Osteoblast (primary cell): Measurements from ENCODE around the gene ABCD1. TPM values are rescaled to one million over a fixed set of nuclear protein-coding genes. Genes with fewer than 3 reads are reported as not detected.

Source experiments
- DNase-seq: peaks from one replicate; pipeline ENCODE4 v3.0.0; 2011; ENCODE audit warnings: low spot score, mixed read lengths; ENCODE audit not compliant: insufficient read length; ENCODE audit errors: missing footprints
- H2AFZ ChIP-seq: 2 replicates; pipeline ENCODE4 v1.6.0; 2011; ENCODE audit warnings: mild to moderate bottlenecking, low read length
- H3K27ac ChIP-seq: 2 replicates; pipeline ENCODE4 v1.5.1; 2011; ENCODE audit warnings: mild to moderate bottlenecking, low read depth, low read length, moderate library complexity
- H3K27me3 ChIP-seq: 2 replicates; pipeline ENCODE4 v1.6.0; 2012; ENCODE audit warnings: mild to moderate bottlenecking, control low read depth, inconsistent platforms, low read length, moderate library complexity; ENCODE audit not compliant: insufficient read depth
- H3K36me3 ChIP-seq: 2 replicates; pipeline ENCODE4 v1.5.1; 2011; ENCODE audit warnings: mild to moderate bottlenecking, low read length, control low read depth, moderate library complexity; ENCODE audit not compliant: insufficient read depth
- H3K4me1 ChIP-seq: 2 replicates; pipeline ENCODE4 v1.5.1; 2011; ENCODE audit warnings: mild to moderate bottlenecking, low read length, control low read depth, moderate library complexity; ENCODE audit not compliant: insufficient read depth
- H3K4me2 ChIP-seq: 2 replicates; pipeline ENCODE4 v1.6.0; 2011; ENCODE audit warnings: mild to moderate bottlenecking, low read length; ENCODE audit not compliant: insufficient read depth
- H3K4me3 ChIP-seq: fragments of 200-600 bp; sonication (generic); 3 replicates; pipeline ENCODE4 v1.5.1; 2012; ENCODE audit warnings: mild to moderate bottlenecking, low read length, inconsistent platforms; ENCODE audit not compliant: insufficient read depth
- H3K79me2 ChIP-seq: 2 replicates; pipeline ENCODE4 v1.6.0; 2012; ENCODE audit warnings: mild to moderate bottlenecking, low read length, control low read depth, inconsistent platforms; ENCODE audit not compliant: insufficient read depth
- H3K9me3 ChIP-seq: 2 replicates; pipeline ENCODE4 v1.5.1; 2011; ENCODE audit warnings: low read depth, low read length, control low read depth
- H4K20me1 ChIP-seq: 2 replicates; pipeline ENCODE4 v1.6.0; 2012; ENCODE audit warnings: mild to moderate bottlenecking, low read length, control low read depth; ENCODE audit not compliant: insufficient read depth
- CTCF ChIP-seq: IDR thresholded peaks from 2 replicates; pipeline ENCODE4 v1.5.1; 2011; ENCODE audit warnings: mild to moderate bottlenecking, low read depth, low read length, moderate library complexity; ENCODE audit errors: extremely low read depth
- total RNA-seq: library from RNA; depleted of rRNA; stranded (reverse); fragments of >200 nt; gene quantifications from 2 replicates; pipeline ENCODE4 v1.2.3, GENCODE V29; 2012

Gene ABCD1
- total RNA-seq, 1 donor = 16.3 TPM

- peaks cover 14% of the 10 kb centered on the region for H3K79me2 ChIP-seq
- H3K9me3 ChIP-seq = peaks cover 3% of the 10 kb centered on the region
- H4K20me1 ChIP-seq = peaks cover 6% of the 10 kb centered on the region
- DNase-seq = peak; percentile 90
- H3K27me3 ChIP-seq = no peaks in the 10 kb centered on the region
- no peaks in the 10 kb centered on the region for H3K36me3 ChIP-seq
- no peak overlapping the region for H2AFZ ChIP-seq
- TF ChIP-seq CTCF = no peak
- no peak overlapping the region for H3K4me3 ChIP-seq
- H3K4me1 ChIP-seq = peaks cover 3% of the 10 kb centered on the region
- no peak overlapping the region for H3K4me2 ChIP-seq
- no peak overlapping the region for H3K27ac ChIP-seq
Observed at GRCh38 chrX:153732401-153732800, 7.7 kb downstream of the ABCD1 start.

- no peak for TF ChIP-seq CTCF
- Histone ChIP-seq H3K27me3 (no peaks in the 10 kb centered on the region), H2AFZ (no peak overlapping the region), H4K20me1 (peaks cover 6% of the 10 kb centered on the region), H3K9me3 (peaks cover 3% of the 10 kb centered on the region), H3K4me2 (no peak overlapping the region), H3K4me3 (no peak overlapping the region), H3K79me2 (peaks cover 3% of the 10 kb centered on the region), H3K36me3 (no peaks in the 10 kb centered on the region), H3K4me1 (no peaks in the 10 kb centered on the region), H3K27ac (no peak overlapping the region)
- DNase-seq = peak; percentile 77
Observed at GRCh38 chrX:153733651-153734240, 9.1 kb downstream of the ABCD1 start.

GRCh38 chrX:153734871-153735270, 10.2 kb downstream of the ABCD1 start:
- Histone ChIP-seq H2AFZ (no peak overlapping the region), H3K27me3 (no peaks in the 10 kb centered on the region), H3K4me3 (no peak overlapping the region), H3K9me3 (peaks cover 3% of the 10 kb centered on the region), H3K4me2 (no peak overlapping the region), H3K27ac (no peak overlapping the region), H3K4me1 (no peaks in the 10 kb centered on the region), H3K36me3 (no peaks in the 10 kb centered on the region), H4K20me1 (peaks cover 6% of the 10 kb centered on the region), H3K79me2 (no peaks in the 10 kb centered on the region)
- DNase-seq = no peak
- no peak for TF ChIP-seq CTCF

GRCh38 chrX:153735274-153735673, 10.6 kb downstream of the ABCD1 start:
- no peaks in the 10 kb centered on the region for H3K4me1 ChIP-seq
- peaks cover 6% of the 10 kb centered on the region for H4K20me1 ChIP-seq
- no peak for DNase-seq
- H3K27ac ChIP-seq = no peak overlapping the region
- H3K36me3 ChIP-seq = no peaks in the 10 kb centered on the region
- H3K4me2 ChIP-seq = no peak overlapping the region
- no peak for TF ChIP-seq CTCF
- no peaks in the 10 kb centered on the region for H3K79me2 ChIP-seq
- no peak overlapping the region for H3K4me3 ChIP-seq
- H3K27me3 ChIP-seq = no peaks in the 10 kb centered on the region
- H3K9me3 ChIP-seq = peaks cover 3% of the 10 kb centered on the region
- H2AFZ ChIP-seq = no peak overlapping the region
